ENCODE measurements around the gene HYKK.
"Not testable (repeated sequence)": the region's sequence is repeated elsewhere in the genome, so short reads cannot be mapped to it uniquely, and the experiment has no call there.

The HYKK gene

GRCh38 chr15:78540871-78541743 lies 33.7 kb downstream of the HYKK start:
- no peak for DNase-seq

- no peak for DNase-seq
Observed at GRCh38 chr15:78541744-78542034, 34.3 kb downstream of the HYKK start.

GRCh38 chr15:78542647-78543046 lies 35.3 kb downstream of the HYKK start:
- no peak for DNase-seq

DNA sequence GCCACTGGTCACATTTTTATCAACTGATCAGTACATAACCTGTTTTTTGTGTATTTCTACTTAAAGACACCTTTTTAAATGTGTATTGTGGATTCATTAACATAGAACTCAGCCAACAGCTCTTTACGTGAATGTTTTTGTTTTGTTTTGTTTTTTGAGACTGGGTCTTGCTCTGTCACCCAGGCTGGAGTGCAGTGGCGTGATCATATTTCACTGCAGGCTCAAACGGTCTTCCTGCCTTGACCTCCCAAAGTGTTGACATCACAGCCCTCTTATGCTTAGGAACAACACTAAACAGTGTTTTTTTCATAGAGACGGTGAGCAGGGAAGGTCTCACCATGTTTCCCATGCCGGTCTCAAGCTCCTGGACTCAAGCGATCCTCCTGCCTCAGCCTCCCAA lies 42.8 kb downstream of the HYKK start:
- no peak for DNase-seq

GRCh38 chr15:78550815-78551214 lies 43.4 kb downstream of the HYKK start:
- no peak for DNase-seq

DNA sequence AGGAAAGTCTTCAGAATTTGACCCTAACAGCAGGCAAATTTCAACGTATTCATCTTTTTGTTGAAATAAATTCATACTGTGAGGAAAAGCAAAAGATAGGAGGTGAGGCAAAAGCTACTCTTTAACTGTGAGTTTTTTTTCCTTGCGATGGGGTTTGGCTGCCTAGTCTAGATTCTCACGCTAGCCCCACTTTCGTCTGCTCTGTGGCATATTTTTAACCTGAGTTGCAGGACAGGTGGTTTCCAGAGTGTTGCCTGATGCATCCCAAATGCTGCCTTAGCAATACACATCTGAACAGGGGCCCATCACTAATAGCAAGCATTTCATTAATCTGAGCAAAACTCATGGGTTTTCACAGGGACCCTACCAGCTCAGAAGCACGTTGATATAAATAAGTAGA lies 44.5 kb downstream of the HYKK start:
- DNase-seq: no peak

- no peak for DNase-seq
Observed at GRCh38 chr15:78552597-78552996, 45.2 kb downstream of the HYKK start.

DNA sequence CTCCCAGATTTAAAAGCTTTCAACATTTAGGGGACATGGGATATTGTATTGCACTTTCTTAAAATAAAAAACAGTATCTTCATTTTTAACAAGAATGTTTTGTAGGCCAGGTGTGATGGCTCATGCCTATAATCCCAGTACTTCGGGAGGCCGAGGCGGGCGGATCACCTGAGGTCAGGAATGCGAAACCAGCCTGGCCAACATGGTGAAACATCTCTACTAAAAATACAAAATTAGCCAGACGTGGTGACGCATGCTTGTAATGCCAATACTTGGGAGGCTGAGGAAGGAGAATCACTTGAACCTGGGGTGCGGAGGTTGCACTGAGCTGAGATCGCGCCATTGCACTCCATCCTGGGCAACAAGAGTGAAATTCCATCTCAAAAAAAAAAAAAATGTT lies 52.8 kb downstream of the HYKK start:
- not testable (repeated sequence) for DNase-seq

DNA sequence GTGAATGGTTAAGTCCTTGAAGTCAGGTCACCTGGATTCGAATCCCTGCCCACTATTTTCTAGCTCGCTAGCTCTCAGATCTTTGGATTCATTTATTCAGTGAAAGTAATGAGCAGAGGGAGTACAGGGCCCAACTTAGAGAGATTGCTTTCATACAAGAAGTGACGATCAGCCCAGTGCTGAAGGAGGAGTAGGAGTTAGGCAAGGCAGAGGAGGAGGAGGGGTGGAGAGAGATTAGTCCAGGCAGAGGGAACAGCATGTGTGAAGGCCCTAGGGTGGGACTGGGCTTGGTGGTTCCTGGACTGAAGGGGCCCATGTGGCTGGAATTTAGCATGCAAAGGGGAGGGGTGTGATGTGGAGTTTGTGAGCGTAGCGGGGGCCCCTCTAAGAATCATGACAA lies 54.1 kb downstream of the HYKK start:
- no peak for DNase-seq

DNA sequence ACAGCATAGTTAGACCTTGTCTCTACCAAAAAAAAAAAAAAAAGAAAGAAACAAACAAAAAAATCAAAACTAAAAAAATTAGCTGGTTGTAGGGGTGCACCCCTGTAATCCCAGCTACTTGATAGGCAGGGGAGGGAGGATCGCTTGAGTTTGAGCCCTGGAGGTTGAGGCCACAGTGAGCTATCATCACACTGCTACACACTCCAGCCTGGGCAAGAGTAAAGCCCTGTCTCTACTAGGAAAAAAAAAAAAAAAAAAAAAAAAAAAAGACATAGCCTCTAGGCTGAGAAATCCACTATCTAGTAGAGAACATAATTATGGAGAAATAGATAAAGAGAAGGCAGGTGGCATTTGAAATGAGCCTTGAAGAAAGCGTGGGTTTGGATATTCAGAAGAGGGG lies 55.7 kb downstream of the HYKK start:
- DNase-seq: no peak

GRCh38 chr15:78564743-78565096 lies 57.3 kb downstream of the HYKK start:
- no peak for DNase-seq

DNA sequence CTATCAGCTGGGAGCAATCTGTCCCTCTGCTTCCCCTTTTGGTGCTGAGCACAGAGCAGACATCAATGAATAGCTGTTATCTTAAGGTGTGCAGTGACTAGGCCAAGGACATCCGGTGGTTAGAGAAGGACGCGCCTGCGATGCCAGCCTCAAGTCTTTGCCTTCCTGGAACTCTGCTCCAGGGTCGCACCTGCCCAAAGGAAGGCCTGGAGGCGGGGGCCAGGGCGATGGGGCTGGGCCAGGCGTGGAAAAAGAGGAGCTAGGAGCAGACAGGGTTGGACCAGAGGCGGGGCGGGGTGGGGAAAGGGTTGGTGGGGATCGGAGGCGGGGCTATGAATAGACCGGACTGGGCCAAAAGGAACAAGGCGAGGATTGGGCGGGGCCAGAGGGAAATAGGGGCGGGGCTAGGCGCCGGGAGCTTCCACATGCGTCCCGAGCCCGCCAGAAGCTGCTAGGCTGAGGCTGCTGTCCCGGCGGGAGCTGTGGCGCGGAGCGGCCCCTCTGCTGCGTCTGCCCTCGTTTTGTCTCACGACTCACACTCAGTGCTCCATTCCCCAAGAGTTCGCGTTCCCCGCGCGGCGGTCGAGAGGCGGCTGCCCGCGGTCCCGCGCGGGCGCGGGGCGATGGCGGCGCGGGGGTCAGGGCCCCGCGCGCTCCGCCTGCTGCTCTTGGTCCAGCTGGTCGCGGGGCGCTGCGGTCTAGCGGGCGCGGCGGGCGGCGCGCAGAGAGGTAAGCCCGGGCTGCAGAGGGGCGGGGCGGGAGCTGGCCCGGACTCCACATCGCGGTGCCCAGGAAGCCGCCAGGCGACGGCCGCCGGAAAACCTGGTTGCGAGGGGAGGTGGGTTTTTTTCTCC lies 57.9 kb downstream of the HYKK start, which contains the start of gene CHRNA5:
Gene CHRNA5, plus strand, starts transcription at position 424 of the 854 bp plus-strand sequence. Its CDS starts 200 bp downstream, at position 624.
- peak; percentile 89 for DNase-seq

- DNase-seq: peak; percentile 24
Observed at GRCh38 chr15:78565951-78566774, 58.8 kb downstream of the HYKK start.

GRCh38 chr15:78567531-78567930 lies 60.2 kb downstream of the HYKK start:
- no peak for DNase-seq

DNA sequence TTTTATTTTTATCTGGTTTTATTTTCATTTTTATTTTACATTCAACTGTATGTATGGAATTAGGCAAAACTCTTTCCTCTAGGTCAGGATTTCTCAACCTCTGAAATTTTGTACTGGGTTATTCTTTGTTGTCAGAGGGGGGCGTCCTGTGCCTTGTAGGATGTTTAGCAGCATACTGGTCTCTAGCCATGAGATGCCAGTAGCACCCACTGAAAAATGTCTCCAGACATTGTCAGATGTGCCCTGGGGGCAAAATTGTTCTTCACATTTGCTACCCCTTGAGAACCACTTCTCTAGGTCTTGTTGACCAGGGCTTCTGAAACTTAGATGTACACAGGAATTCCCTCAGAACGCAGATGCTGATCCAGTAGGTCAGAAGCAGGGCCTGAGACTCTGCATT lies 63.3 kb downstream of the HYKK start:
- no peak for DNase-seq

- no peak for DNase-seq
Observed at GRCh38 chr15:78571382-78571781, 64.0 kb downstream of the HYKK start.

GRCh38 chr15:78573416-78573815 lies 66.0 kb downstream of the HYKK start:
- DNase-seq: no peak

GRCh38 chr15:78574944-78575343 lies 67.6 kb downstream of the HYKK start:
- DNase-seq: no peak

Measured in femur (tissue), 1 donor.